HUES6 (cell line): ENCODE measurements around the gene CPOX.
"Not testable (repeated sequence)": the region's sequence is repeated elsewhere in the genome, so short reads cannot be mapped to it uniquely, and the experiment has no call there.

Experiments used
- H3K27ac ChIP-seq: 2 replicates; pipeline ENCODE4 v1.7.0; 2013; ENCODE audit warnings: low read depth, mild to moderate bottlenecking, low read length, inconsistent platforms
- H3K27me3 ChIP-seq: 2 replicates; pipeline ENCODE4 v1.6.1; 2013; ENCODE audit warnings: low read length; ENCODE audit not compliant: control insufficient read depth, insufficient read depth
- H3K36me3 ChIP-seq: 2 replicates; pipeline ENCODE4 v1.6.1; 2013; ENCODE audit warnings: low read length; ENCODE audit not compliant: control insufficient read depth, insufficient read depth
- H3K4me1 ChIP-seq: 2 replicates; pipeline ENCODE4 v1.6.1; 2013; ENCODE audit warnings: low read length; ENCODE audit not compliant: control insufficient read depth, insufficient read depth
- H3K4me3 ChIP-seq: 2 replicates; pipeline ENCODE4 v1.5.1; 2013; ENCODE audit warnings: low read depth, low read length
- H3K9ac ChIP-seq: one replicate; pipeline ENCODE4 v1.6.1; 2013; ENCODE audit warnings: mild to moderate bottlenecking, low read length
- H3K9me3 ChIP-seq: 2 replicates; pipeline ENCODE4 v1.6.1; 2013; ENCODE audit warnings: low read depth, low read length; ENCODE audit not compliant: control insufficient read depth, insufficient read depth

Gene CPOX

DNA sequence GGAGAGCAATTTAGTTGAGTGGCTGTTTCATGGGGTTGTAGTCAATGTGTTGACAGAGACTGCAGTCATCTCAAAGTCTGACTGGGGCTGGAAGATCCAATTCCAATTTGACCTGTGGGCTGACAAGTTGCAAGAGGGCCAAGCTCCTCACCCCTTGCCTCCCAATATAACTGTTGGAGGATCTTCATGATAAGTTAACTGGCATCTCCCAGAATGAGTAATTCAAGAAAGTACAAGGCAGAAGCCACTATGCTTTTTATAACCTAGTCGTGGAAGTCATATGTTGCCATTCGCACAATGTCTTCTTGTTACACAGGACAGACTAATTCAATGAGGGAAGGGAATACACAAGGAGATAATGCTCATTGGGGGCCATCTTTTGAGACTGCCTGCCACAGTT, 32.5 kb downstream of the CPOX start:
- Histone ChIP-seq H3K9ac (no peak overlapping the region), H3K4me3 (no peak overlapping the region), H3K4me1 (no peaks in the 10 kb centered on the region)

DNA sequence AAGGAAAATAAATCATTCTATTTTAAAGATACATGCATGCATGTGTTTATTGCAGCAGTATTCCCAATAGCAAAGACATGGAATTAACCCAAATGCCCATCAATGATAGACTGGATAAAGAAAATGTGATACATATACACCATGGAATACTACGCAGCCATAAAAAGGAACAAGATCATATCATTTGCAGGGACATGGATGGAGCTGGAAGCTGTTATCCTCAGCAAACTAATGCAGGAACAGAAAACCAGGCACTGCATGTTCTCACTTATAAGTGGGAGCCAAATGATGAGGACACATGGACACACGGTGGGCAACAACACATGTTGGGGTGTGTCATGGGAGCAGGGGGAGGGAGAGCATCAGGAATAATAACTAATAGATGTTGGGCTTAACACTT, 33.6 kb downstream of the CPOX start:
- not testable (repeated sequence) for H3K9ac ChIP-seq, H3K27ac ChIP-seq, H3K36me3 ChIP-seq, H3K4me1 ChIP-seq, H3K9me3 ChIP-seq, H3K27me3 ChIP-seq, H3K4me3 ChIP-seq

More for the DNA sequence above, 32.5 kb downstream of the CPOX start:
- no peaks in the 10 kb centered on the region for H3K36me3 ChIP-seq
- H3K27me3 ChIP-seq: no peaks in the 10 kb centered on the region
- no peak overlapping the region for H3K27ac ChIP-seq
- no peaks in the 10 kb centered on the region for H3K9me3 ChIP-seq

DNA sequence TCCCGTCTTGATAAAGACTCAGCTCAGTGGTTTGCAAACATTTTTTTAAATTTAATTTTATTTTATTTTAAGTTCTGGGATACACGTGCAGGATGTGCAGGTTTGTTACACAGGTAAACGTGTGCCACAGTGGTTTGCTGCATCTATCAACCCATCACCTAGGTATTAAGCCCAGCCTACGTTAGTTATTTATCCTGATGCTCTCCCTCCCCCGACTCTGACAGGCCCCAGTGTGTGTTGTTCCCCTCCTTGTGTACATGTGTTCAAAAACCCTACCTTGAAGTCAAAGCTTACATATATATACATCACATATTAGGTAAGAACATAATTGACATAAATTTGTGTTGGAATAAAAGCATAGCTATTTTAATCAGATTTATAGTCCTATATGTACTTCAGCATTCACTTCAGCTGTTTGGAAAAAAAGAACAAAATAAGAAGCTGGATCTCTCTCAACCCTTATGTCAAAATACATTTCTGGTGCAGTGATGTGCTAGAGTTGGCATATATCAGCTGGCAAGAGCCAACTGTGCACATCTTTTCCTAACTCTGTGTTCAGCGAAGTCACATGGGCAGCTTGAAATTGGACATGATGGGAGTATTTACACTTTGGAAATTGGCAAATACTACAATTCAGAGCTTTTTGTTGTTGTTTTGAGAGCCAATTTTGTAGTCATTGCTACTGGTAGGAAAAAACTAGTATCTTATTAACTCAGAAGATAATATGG, 35.1 kb downstream of the CPOX start:
- H3K9me3 ChIP-seq: no peaks in the 10 kb centered on the region
- no peaks in the 10 kb centered on the region for H3K4me1 ChIP-seq
- no peaks in the 10 kb centered on the region for H3K36me3 ChIP-seq
- no peak overlapping the region for H3K4me3 ChIP-seq
- no peaks in the 10 kb centered on the region for H3K27me3 ChIP-seq
- H3K27ac ChIP-seq: no peak overlapping the region
- no peak overlapping the region for H3K9ac ChIP-seq

DNA sequence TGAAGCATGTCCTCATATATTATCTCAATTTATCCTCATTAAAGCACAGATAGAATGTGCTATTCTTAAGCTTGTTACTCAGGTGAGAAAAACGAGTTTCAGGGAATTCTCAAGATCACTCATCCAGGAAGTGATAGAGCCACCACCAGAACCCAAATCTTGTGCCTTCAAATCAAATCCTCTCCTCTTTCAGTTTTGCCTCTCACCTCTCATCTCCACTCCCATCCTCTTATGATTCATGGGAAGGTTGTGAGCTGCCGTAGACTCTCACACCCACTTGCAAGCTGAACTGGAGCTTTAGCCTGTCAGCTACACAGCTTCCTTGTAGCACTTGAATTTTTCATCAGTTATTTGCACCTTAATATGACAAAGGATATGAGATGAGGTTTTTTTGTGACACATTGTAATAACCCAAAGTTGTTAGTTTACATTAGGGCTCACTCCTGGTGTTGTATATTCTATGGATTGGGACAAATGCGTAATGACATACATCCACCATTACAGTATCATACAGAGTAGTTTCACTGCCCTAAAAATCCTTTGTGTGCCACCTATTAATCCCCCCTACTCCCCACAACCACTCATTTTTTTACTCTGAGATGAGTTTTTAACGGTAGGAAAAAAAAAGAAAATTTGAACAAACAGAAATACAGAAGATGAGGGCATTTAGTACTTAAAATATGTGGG, 35.9 kb downstream of the CPOX start:
- Histone ChIP-seq H3K4me3 (no peak overlapping the region), H3K9ac (no peak overlapping the region), H3K4me1 (no peaks in the 10 kb centered on the region), H3K27me3 (no peaks in the 10 kb centered on the region), H3K9me3 (no peaks in the 10 kb centered on the region), H3K36me3 (no peaks in the 10 kb centered on the region), H3K27ac (no peak overlapping the region)

DNA sequence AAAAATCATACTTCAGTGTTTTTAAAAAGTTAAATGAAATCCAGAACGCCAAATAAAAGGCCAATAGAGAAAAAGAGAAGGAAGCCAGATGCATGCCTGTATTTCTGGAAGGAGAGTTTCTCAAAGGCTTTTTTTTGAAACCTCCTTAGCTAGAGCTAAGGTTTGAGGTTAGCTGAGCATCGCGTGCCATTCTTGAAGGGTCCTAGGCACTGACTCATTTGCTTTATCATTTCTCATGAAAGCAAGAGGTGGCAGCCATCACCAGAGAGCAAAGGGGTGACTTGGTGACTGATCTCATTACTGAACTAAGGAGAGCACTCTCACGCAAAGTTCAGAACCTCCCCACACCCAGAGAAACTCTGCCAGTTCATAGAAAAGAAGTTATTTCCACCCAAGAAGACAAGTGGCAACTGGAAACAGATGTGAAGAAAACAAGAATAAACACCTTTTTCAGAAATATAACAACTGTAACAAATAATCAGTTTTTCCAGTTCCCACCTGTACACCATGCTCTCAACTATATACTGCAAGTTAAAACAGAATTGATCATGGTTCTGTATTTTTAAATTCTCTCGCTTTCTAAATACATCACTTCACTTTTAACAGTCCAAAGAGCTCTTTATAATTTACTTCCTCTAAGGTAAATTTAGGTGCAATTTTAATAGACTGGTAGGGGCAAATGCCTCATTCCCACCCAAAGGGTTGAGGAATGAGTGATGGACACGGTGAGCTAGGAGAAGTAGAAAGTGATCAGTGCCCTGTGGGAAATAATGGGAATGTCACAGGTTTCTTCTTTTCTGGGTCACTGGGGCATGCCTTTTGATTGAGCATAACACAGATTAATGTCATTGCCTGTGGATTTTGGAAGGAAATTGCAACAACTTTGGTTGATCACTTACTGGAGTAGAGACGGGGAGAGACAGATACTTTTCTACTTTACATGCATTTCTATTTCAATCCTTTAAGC, 37.0 kb downstream of the CPOX start:
- Histone ChIP-seq H3K27me3 (no peaks in the 10 kb centered on the region), H3K9me3 (no peaks in the 10 kb centered on the region), H3K27ac (no peak overlapping the region), H3K36me3 (no peaks in the 10 kb centered on the region), H3K4me3 (no peak overlapping the region), H3K4me1 (no peaks in the 10 kb centered on the region), H3K9ac (no peak overlapping the region)

DNA sequence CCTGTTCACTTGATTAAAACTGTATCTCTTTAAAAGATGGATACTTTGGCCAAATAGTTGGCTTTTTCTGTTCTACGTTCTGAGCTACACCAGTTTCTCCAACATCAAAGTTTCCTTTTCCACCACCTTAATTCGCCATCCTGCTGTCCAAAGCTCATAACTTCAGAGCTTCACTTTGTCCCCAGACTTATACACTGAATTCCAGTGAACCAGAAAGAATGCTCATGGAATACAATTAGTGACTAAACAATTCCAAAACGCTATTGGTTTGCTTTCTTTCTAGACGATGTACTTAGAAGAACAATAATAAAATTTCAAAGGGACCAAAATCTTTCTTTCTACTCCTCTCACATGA, 38.4 kb downstream of the CPOX start:
- no peaks in the 10 kb centered on the region for H3K27me3 ChIP-seq
- H3K36me3 ChIP-seq: no peaks in the 10 kb centered on the region
- no peak overlapping the region for H3K9ac ChIP-seq
- no peaks in the 10 kb centered on the region for H3K9me3 ChIP-seq
- no peaks in the 10 kb centered on the region for H3K4me1 ChIP-seq
- no peak overlapping the region for H3K4me3 ChIP-seq
- H3K27ac ChIP-seq: no peak overlapping the region

DNA sequence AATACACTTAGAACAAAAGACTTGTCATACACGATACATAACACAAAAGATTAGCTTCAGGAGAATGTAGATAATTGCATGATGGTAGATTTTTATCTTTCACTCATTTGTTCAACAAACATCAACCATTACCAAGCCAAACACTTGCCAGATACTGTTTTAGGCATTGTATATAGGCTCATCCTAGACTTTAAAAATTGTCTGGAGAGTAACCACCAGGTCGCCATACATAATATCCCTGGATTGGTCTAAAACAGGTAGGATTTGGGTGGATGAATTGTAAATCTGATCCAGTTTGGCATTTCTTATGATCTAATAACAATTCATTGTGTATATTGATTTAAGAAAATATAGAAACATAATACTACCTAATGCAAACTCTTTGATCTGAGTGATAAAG, 38.8 kb downstream of the CPOX start:
- no peak overlapping the region for H3K9ac ChIP-seq
- H3K27ac ChIP-seq: no peak overlapping the region
- no peaks in the 10 kb centered on the region for H3K4me1 ChIP-seq
- no peak overlapping the region for H3K4me3 ChIP-seq
- no peaks in the 10 kb centered on the region for H3K36me3 ChIP-seq
- H3K27me3 ChIP-seq: no peaks in the 10 kb centered on the region
- no peaks in the 10 kb centered on the region for H3K9me3 ChIP-seq

DNA sequence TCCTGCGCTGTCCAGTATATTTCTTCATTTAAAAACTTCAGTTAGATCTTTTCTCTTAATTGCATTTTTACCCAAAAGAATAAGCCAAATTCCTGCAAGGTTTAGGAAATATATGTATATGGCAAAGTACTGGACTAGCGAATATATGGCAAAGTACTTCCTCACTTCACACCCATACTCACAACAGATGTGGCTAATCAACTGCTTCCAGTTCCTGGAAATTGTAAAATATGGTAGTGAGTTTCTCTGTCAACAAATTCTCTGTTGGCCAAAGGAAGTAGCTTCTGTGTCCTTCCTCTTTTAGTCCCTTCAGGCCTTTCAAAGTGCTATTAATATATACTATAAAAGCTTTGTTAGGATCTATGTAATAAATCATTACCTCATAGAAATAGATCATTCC, 39.7 kb downstream of the CPOX start:
- H3K9ac ChIP-seq: no peak overlapping the region
- no peaks in the 10 kb centered on the region for H3K9me3 ChIP-seq
- H3K27ac ChIP-seq: no peak overlapping the region
- H3K4me3 ChIP-seq: no peak overlapping the region
- no peaks in the 10 kb centered on the region for H3K4me1 ChIP-seq
- no peaks in the 10 kb centered on the region for H3K27me3 ChIP-seq
- H3K36me3 ChIP-seq: no peaks in the 10 kb centered on the region

DNA sequence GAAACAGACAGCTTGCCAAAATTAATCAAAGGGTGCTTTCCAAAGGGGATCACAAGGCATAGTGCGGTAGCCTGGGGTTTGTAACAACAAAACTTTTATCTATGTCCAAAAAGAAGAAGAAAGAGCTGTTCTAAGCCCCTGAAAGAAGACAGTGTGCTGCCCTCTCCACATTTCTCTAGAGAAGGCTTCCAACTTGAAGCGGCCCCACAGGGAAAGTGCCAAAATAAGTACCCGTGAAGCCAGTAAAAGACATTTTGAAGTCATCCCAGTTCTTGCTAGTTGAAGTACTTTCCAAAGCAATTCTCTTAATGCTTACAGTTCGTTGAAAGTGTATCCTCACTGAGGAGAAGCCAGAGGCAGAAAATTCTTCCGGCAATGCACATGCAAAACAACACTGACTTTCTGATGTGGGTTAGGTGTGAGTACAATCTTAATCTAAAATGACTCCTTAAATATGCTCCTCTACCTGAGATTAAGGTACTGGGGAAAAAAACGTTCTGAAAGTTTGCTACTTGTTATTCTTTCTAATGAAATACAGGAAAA, 40.3 kb downstream of the CPOX start:
- Histone ChIP-seq H3K4me1 (no peaks in the 10 kb centered on the region), H3K27me3 (no peaks in the 10 kb centered on the region), H3K9me3 (no peaks in the 10 kb centered on the region), H3K4me3 (no peak overlapping the region), H3K36me3 (no peaks in the 10 kb centered on the region), H3K9ac (no peak overlapping the region), H3K27ac (no peak overlapping the region)

DNA sequence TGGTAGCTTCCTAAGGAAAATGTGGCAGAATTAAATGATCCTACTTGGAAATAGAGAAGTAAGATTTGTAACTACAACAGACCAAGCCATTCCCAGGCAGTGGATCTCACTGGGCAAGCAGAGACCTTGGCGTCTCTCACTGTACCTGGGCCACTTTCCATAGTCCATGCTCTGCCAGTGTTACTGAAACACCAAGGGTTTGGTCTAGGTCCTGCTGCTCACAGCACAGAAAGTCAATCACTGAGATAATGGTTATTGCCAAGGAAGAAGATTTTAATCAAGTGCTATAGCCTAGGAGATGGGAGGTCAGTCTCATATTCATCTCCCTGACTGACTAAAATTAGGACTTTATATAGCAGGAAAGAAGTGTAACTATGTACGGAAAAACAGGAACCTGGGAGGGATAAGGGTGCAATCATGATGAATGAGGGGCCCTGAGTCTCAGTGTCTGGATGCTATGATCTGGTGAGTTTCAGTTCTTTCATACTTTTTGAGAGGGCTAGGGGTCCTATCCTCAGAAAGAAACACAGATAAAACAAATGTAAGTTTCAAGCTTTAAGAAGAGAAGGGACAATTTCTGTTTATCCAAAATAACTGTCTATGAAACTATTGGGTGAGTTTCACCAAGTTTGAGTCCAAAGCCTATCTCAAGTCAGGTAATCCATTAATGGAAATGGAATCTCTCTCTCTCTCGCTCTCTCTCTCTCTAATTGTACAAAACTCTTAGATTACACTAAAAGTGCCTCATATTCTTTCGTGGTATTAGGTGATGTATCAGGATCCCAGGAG, 41.0 kb downstream of the CPOX start:
- H3K9ac ChIP-seq: no peak overlapping the region
- no peak overlapping the region for H3K27ac ChIP-seq
- no peak overlapping the region for H3K4me3 ChIP-seq
- no peaks in the 10 kb centered on the region for H3K9me3 ChIP-seq
- H3K27me3 ChIP-seq: no peaks in the 10 kb centered on the region
- no peaks in the 10 kb centered on the region for H3K4me1 ChIP-seq
- H3K36me3 ChIP-seq: no peaks in the 10 kb centered on the region
